Measurements from ENCODE around the gene CFAP53. TPM values are rescaled to one million over a fixed set of nuclear protein-coding genes. Genes with fewer than 3 reads are reported as not detected.

Gene CFAP53
- total RNA-seq, 1 donor from 2014 or later, result 0.65 TPM

GRCh38 chr18:50272568-50272967 is 6.3 kb upstream of the CFAP53 start:
- Mint-ChIP-seq H3K27ac (no peak overlapping the region), H3K36me3 (peaks cover 58% of the 10 kb centered on the region)

GRCh38 chr18:50268022-50268747 is 1.9 kb upstream of the CFAP53 start:
- no peaks in the 10 kb centered on the region for H3K27me3 Mint-ChIP-seq (ENCODE audit: low read depth)
- peak; percentile 59 for TF ChIP-seq CTCF (IDR thresholded peaks at IDR 0.05; ENCODE audit: unreplicated experiment)
- peaks cover 9% of the 10 kb centered on the region for H3K4me1 Mint-ChIP-seq
- peak overlapping the region; percentile 67 for H3K4me3 Mint-ChIP-seq
- no peaks in the 10 kb centered on the region for H3K9me3 Mint-ChIP-seq
- peak in 1 of 2 experiments; percentile 65 for DNase-seq (ENCODE audit: low spot score in 2 of 2, unreplicated experiment in 2 of 2)
- no peak overlapping the region for H3K27ac Mint-ChIP-seq
- H3K36me3 Mint-ChIP-seq, result peaks cover 31% of the 10 kb centered on the region

More at GRCh38 chr18:50272568-50272967, 6.3 kb upstream of the CFAP53 start:
- no peaks in the 10 kb centered on the region for H3K9me3 Mint-ChIP-seq
- no peak overlapping the region for H3K4me3 Mint-ChIP-seq
- TF ChIP-seq CTCF (IDR thresholded peaks at IDR 0.05; ENCODE audit: unreplicated experiment), result no peak
- no peaks in the 10 kb centered on the region for H3K27me3 Mint-ChIP-seq (ENCODE audit: low read depth)
- DNase-seq (ENCODE audit: low spot score in 2 of 2, unreplicated experiment in 2 of 2), result no peak
- H3K4me1 Mint-ChIP-seq, result no peaks in the 10 kb centered on the region

DNA sequence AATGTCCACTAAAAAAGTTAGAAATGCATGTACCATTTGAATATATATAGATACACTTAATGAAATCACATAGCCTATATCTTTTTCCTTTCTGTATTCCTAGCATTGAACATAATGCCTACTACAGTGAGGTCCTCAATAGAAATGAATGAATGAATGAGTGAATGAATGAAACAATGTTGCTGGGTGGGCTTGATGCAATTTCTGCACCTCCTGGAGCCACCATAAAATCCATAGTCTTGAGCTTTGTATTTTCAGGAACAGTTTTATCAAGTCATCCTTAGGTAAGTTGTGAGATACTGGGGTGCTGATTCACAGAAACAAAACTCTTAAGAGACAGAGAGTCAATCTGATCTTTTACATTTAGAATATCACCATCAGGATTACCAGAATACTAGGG is 3.3 kb downstream of the CFAP53 start:
- Mint-ChIP-seq H3K36me3 (peaks cover 4% of the 10 kb centered on the region), H3K27ac (no peak overlapping the region), H3K9me3 (peaks cover 7% of the 10 kb centered on the region), H3K4me3 (no peak overlapping the region), H3K27me3 (ENCODE audit: low read depth) (peaks cover 4% of the 10 kb centered on the region), H3K4me1 (peaks cover 9% of the 10 kb centered on the region)
- no peak for DNase-seq (ENCODE audit: low spot score in 2 of 2, unreplicated experiment in 2 of 2)
- TF ChIP-seq CTCF (IDR thresholded peaks at IDR 0.05; ENCODE audit: unreplicated experiment), result no peak

GRCh38 chr18:50250935-50251334 is 15.4 kb downstream of the CFAP53 start:
- H3K4me1 Mint-ChIP-seq, result no peaks in the 10 kb centered on the region
- H3K36me3 Mint-ChIP-seq, result no peaks in the 10 kb centered on the region
- TF ChIP-seq CTCF (IDR thresholded peaks at IDR 0.05; ENCODE audit: unreplicated experiment), result no peak

DNA sequence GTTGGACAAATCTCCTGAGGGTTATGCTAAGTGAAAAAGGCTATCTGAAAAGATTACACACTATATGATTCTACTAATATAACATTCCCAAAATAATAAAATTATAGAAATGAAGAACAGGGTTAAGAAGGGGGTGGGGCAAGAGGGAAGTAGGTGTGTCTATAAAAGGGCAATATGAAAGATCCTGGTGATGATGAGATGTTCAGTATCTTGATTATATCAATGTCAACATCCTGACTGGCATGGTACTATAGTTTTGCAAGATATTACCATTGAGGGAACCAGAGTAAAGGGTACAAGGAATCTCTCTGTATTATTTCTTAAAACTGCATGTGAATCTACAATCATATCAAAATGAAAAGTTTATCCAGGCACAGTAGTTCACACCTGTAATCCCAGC is 16.7 kb downstream of the CFAP53 start:
- peaks cover 9% of the 10 kb centered on the region for H3K9me3 Mint-ChIP-seq
- no peak overlapping the region for H3K4me3 Mint-ChIP-seq
- no peaks in the 10 kb centered on the region for H3K4me1 Mint-ChIP-seq
- DNase-seq (ENCODE audit: low spot score in 2 of 2, unreplicated experiment in 2 of 2), result no peak
- H3K27ac Mint-ChIP-seq, result no peak overlapping the region
- no peak for TF ChIP-seq CTCF (IDR thresholded peaks at IDR 0.05; ENCODE audit: unreplicated experiment)
- no peaks in the 10 kb centered on the region for H3K27me3 Mint-ChIP-seq (ENCODE audit: low read depth)
- peaks cover 2% of the 10 kb centered on the region for H3K36me3 Mint-ChIP-seq

More at GRCh38 chr18:50250935-50251334, 15.4 kb downstream of the CFAP53 start:
- no peak for DNase-seq (ENCODE audit: low spot score in 2 of 2, unreplicated experiment in 2 of 2)
- no peaks in the 10 kb centered on the region for H3K27me3 Mint-ChIP-seq (ENCODE audit: low read depth)
- no peak overlapping the region for H3K4me3 Mint-ChIP-seq
- H3K9me3 Mint-ChIP-seq, result peaks cover 9% of the 10 kb centered on the region
- H3K27ac Mint-ChIP-seq, result no peak overlapping the region

Data from mesothelial cell of epicardium (in vitro differentiated cells).